Type B pancreatic cell (in vitro differentiated cells): ENCODE results near the gene ARAP1. TPM values are rescaled to one million over a fixed set of nuclear protein-coding genes. Genes with fewer than 3 reads are reported as not detected.

Experiments
- DNase-seq: peaks from one replicate; pipeline ENCODE4 v3.0.0; 2021; ENCODE audit warnings: mixed read lengths; ENCODE audit not compliant: unreplicated experiment; ENCODE audit errors: extremely low spot score
- H3K27ac Mint-ChIP-seq: 2 replicates; pipeline ENCODE4 v1.8.0; 2021; ENCODE audit warnings: mild to moderate bottlenecking, mixed read lengths
- H3K27me3 Mint-ChIP-seq: 2 replicates; pipeline ENCODE4 v1.8.0; 2021; ENCODE audit warnings: mixed read lengths
- H3K36me3 Mint-ChIP-seq: 2 replicates; pipeline ENCODE4 v1.8.0; 2021; ENCODE audit warnings: mixed read lengths
- H3K4me1 Mint-ChIP-seq: one replicate; pipeline ENCODE4 v1.8.0; 2021; ENCODE audit warnings: mixed read lengths; ENCODE audit not compliant: unreplicated experiment
- H3K4me3 Mint-ChIP-seq: 2 replicates; pipeline ENCODE4 v1.8.0; 2021; ENCODE audit warnings: mild to moderate bottlenecking, mixed read lengths
- H3K9me3 Mint-ChIP-seq: 2 replicates; pipeline ENCODE4 v1.8.0; 2021; ENCODE audit warnings: mixed read lengths
- total RNA-seq: library from RNA; stranded (reverse); gene quantifications from 2 replicates; pipeline ENCODE4 v1.2.1, GENCODE V29; 2021; ENCODE audit warnings: low replicate concordance
- TF ChIP-seq, protein P1 (sequence below): fragments of 200-600 bp; sonication (generic); conservative IDR thresholded peaks from 2 replicates; pipeline ENCODE4 v1.5.0; 2021; ENCODE audit warnings: antibody characterized with exemption, mild to moderate bottlenecking

ARAP1 gene
- total RNA-seq, 1 donor from 2014 or later = 80.5 TPM

DNA sequence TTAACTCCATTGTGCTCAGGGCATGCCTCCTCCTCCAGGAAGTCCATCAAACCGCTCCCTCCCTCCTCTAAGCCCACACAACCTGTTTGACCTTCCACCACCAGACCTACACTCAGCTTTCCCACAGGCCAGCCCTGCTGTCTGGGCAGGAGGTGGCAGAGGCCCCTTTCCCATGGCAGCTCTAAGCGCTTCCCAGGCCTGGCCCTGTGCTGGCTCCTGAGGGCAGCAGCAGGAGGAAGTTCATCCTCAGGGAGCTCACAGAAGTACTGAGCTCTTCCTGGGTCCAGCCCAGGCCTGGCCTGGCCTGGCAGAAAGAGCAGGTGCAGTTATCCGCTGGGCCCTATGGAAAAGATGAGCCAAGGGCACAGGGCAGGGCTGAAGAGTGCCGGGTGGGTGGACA lies 31.4 kb downstream of the ARAP1 start:
- no peak for DNase-seq
- H3K4me3 Mint-ChIP-seq = peak overlapping the region; percentile 89
- H3K4me1 Mint-ChIP-seq = peaks cover 55% of the 10 kb centered on the region
- H3K27me3 Mint-ChIP-seq = no peaks in the 10 kb centered on the region
- no peaks in the 10 kb centered on the region for H3K9me3 Mint-ChIP-seq
- TF ChIP-seq, protein P1, sequence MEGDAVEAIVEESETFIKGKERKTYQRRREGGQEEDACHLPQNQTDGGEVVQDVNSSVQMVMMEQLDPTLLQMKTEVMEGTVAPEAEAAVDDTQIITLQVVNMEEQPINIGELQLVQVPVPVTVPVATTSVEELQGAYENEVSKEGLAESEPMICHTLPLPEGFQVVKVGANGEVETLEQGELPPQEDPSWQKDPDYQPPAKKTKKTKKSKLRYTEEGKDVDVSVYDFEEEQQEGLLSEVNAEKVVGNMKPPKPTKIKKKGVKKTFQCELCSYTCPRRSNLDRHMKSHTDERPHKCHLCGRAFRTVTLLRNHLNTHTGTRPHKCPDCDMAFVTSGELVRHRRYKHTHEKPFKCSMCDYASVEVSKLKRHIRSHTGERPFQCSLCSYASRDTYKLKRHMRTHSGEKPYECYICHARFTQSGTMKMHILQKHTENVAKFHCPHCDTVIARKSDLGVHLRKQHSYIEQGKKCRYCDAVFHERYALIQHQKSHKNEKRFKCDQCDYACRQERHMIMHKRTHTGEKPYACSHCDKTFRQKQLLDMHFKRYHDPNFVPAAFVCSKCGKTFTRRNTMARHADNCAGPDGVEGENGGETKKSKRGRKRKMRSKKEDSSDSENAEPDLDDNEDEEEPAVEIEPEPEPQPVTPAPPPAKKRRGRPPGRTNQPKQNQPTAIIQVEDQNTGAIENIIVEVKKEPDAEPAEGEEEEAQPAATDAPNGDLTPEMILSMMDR = no peak
- peak overlapping the region; percentile 97 for H3K27ac Mint-ChIP-seq
- H3K36me3 Mint-ChIP-seq = no peaks in the 10 kb centered on the region

- H3K9me3 Mint-ChIP-seq = no peaks in the 10 kb centered on the region
- H3K27me3 Mint-ChIP-seq = no peaks in the 10 kb centered on the region
- peak overlapping the region; percentile 66 for H3K27ac Mint-ChIP-seq
- no peak for DNase-seq
- TF ChIP-seq, protein P1 = no peak
- no peaks in the 10 kb centered on the region for H3K36me3 Mint-ChIP-seq
- H3K4me3 Mint-ChIP-seq = peak overlapping the region; percentile 89
- H3K4me1 Mint-ChIP-seq = peaks cover 48% of the 10 kb centered on the region
Observed at GRCh38 chr11:72720047-72720446, 32.2 kb downstream of the ARAP1 start.

DNA sequence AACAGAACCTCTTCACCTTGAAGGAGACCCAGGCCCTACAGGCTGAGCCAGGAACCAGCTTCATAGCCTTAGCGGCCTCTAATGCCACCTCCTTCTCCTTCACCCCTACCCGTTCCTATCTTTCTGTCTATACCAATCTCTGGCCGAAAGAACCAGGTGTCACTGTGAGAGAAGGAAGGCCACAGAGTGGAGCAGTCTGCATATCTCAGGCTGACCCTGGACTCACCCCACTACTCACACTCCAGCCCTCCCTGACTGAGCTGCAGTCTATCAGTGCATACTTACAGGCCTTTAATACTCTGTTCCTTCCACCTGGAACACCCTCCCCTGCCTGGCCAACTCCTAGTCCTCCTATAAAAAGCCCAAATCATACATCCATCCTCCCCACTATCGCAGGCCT lies 32.7 kb downstream of the ARAP1 start:
- DNase-seq = no peak
- Mint-ChIP-seq H3K9me3 (no peaks in the 10 kb centered on the region), H3K27me3 (no peaks in the 10 kb centered on the region), H3K36me3 (no peaks in the 10 kb centered on the region), H3K4me1 (peaks cover 50% of the 10 kb centered on the region), H3K4me3 (peak overlapping the region; percentile 89), H3K27ac (peak overlapping the region; percentile 66)
- TF ChIP-seq, protein P1 = no peak

DNA sequence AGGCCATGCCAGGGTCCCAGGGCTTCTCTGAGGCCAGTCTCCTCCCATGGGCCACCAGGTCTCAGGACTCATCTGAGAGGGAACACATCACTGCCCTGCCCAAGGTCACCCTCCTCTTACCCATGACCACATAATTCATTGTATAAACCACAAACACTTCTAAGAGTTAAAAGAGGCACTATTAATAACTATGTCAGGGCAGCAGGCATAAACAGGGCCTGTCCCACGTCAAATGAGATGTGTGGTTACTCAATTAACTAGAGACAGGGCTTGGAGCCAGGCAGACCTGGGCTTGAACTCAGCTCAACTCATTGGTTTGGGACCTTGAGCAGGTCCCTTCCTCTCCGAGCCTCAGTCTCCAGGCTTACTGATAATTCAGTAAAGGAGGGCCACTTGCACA lies 33.1 kb downstream of the ARAP1 start:
- peaks cover 54% of the 10 kb centered on the region for H3K4me1 Mint-ChIP-seq
- TF ChIP-seq, protein P1 = no peak
- no peaks in the 10 kb centered on the region for H3K9me3 Mint-ChIP-seq
- DNase-seq = no peak
- H3K4me3 Mint-ChIP-seq = no peak overlapping the region
- H3K27me3 Mint-ChIP-seq = no peaks in the 10 kb centered on the region
- H3K27ac Mint-ChIP-seq = no peak overlapping the region
- H3K36me3 Mint-ChIP-seq = no peaks in the 10 kb centered on the region

DNA sequence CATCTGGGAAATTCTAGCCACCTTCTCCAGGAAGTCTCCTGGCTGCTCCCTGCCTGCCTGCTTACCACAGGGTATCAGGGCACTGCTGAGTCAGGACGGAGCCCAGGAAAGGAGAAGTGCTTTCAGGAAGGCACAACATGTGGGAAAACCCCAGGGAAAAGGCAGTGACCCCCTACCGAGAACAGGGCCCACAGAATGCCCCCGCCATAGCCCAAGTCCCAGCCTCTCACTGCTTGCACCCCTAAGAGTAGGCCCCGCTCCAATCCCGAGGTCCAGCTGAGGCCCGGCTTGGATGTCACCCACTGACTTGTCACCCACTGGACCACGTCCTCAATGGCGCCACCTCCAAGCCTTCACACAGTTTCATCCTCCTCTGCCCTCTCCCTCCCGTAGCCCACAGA lies 34.1 kb downstream of the ARAP1 start:
- no peaks in the 10 kb centered on the region for H3K36me3 Mint-ChIP-seq
- no peak for DNase-seq
- no peaks in the 10 kb centered on the region for H3K27me3 Mint-ChIP-seq
- H3K27ac Mint-ChIP-seq = no peak overlapping the region
- TF ChIP-seq, protein P1 = no peak
- H3K4me3 Mint-ChIP-seq = no peak overlapping the region
- H3K4me1 Mint-ChIP-seq = peaks cover 54% of the 10 kb centered on the region
- no peaks in the 10 kb centered on the region for H3K9me3 Mint-ChIP-seq
